Fibroblast of skin of right biceps (primary cell): ENCODE data around the gene GOLGA5.
"Not testable (repeated sequence)": the region's sequence is repeated elsewhere in the genome, so short reads cannot be mapped to it uniquely, and the experiment has no call there.

Source experiments
- DNase-seq: peaks from one replicate; pipeline ENCODE4 v3.0.0-alpha.2; 2013

GOLGA5 gene

DNA sequence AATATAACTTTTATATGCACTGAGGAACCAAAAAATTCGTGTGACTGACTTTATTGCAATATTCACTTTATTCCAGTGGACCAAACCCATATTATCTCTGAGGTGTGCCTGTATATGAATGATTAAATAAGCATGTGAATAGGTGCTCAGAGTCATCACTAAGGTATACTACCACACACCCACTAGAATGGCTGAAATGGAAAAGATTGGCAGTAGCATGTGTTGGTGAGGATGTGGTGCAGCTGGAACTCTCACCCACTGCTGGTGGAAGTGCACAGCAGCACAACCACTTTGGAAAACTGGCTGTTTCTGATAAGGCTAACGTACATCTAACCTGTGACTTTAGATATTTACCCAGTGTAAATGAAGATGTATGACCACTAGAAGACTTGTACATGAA is 36.8 kb downstream of the GOLGA5 start:
- DNase-seq, result no peak

- DNase-seq, result no peak
These were observed 38.1 kb downstream of the GOLGA5 start for GRCh38 chr14:92832137-92832700.

GRCh38 chr14:92841930-92842329 is 47.8 kb downstream of the GOLGA5 start:
- DNase-seq, result no peak

GRCh38 chr14:92844204-92844603 is 50.1 kb downstream of the GOLGA5 start:
- no peak for DNase-seq

GRCh38 chr14:92846162-92846897 is 52.2 kb downstream of the GOLGA5 start:
- DNase-seq, result peak; percentile 52

- no peak for DNase-seq
These were observed 53.2 kb downstream of the GOLGA5 start for GRCh38 chr14:92847278-92847677.

GRCh38 chr14:92847749-92848148 is 53.6 kb downstream of the GOLGA5 start:
- no peak for DNase-seq

GRCh38 chr14:92848887-92849286 is 54.8 kb downstream of the GOLGA5 start:
- no peak for DNase-seq

GRCh38 chr14:92850492-92850891 is 56.4 kb downstream of the GOLGA5 start:
- DNase-seq, result no peak

DNA sequence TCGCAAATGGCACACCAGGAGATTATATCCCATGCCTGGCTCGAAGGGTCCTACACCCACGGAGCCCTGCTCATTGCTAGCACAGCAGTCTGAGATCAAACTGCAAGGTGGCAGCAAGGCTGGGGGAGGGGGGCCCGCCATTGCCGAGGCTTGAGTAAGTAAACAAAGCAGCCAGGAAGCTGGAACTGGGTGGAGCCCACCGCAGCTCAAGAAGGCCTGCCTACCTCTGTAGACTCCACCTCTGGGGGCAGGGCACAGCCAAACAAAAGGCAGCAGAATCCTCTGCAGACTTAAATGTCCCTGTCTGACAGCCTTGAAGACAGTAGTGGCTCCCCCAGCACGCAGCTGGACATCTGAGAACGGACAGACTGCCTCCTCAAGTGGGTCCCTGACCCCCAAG is 59.0 kb downstream of the GOLGA5 start:
- not testable (repeated sequence) for DNase-seq

GRCh38 chr14:92860049-92860840 is 66.1 kb downstream of the GOLGA5 start:
- DNase-seq, result no peak

GRCh38 chr14:92861856-92862745 is 68.0 kb downstream of the GOLGA5 start:
- no peak for DNase-seq

- no peak for DNase-seq
These were observed 69.4 kb downstream of the GOLGA5 start for GRCh38 chr14:92863286-92864080.

DNA sequence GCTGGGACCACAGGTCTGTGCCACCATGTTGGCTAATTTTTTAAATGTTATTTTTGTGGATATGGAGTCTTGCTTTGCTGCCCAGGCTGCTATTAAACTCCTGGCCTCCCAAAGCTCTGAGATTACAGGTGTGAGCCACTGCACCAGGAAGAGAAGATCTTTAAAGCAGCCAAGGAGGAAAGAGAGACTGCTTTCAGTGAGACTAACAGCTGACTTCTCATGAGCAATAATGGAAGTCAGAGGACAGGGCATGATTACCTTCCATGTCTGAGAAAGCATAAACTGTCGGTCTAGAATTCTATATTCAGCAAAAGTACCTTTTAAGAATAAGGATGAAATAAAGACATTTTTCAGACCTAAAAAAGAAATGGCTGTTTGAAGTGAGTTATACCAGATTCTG is 71.6 kb downstream of the GOLGA5 start:
- DNase-seq, result no peak

DNA sequence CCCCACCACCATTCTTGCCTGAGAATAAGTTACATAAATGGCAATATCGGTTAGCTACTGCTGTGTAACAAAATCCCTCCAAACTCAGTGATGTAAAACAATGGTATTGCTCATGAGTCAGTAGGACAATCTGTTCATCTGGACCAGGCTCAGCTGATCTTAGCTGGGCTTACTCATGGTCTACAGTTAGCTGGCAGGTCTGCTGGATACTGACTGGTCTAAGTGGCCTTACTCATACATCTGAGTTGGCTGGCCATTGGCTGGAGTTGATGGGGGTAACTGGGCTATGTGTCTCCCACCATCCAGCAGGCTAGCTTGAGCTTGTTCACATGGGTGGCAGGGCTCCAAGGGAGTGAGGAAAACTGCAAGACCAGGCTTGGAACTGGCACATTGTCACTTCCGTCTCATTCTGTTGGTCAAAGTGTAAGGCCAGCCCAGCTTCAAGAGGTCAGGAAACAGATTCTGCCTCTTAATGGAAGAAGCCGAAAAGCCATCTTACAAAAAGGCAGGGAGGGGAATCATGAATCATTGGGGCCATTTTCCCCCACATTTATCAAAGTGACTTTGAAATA is 72.2 kb downstream of the GOLGA5 start:
- no peak for DNase-seq

GRCh38 chr14:92866901-92867865 is 73.1 kb downstream of the GOLGA5 start:
- no peak for DNase-seq

- no peak for DNase-seq
These were observed 81.0 kb downstream of the GOLGA5 start for GRCh38 chr14:92874962-92875661.

DNA sequence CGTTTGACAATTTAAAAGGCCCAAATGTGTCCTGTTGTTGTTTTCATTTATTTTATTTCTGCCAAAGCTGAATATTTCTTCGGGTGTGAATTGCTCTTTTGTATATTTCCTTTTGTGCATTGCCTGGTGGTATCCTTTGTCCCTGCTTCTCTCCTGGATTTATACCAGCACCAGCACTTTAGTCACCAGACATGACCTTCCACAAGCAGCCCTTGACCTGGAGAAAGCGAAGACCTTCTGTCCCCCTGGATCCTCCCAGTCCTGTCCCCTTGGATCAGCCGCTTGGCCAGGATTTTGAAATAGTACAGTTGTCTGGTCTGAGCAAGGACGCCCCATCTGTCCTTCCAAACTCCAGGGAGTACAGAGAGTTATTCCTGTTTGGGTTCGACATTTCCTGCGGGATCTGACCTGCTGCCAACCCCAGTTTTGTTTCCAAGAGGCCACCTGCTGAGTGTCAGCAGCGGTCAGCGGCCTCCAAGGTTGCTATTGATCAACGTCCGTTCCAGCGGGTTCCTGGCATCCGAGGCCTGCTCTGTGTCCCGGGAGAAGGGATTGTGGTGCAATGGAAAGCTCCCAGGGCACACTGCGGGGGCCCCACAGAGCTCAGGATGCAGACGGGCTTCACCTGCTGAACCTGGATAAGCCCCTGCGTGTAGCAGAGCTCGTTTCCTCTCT is 83.8 kb downstream of the GOLGA5 start:
- DNase-seq, result no peak

DNA sequence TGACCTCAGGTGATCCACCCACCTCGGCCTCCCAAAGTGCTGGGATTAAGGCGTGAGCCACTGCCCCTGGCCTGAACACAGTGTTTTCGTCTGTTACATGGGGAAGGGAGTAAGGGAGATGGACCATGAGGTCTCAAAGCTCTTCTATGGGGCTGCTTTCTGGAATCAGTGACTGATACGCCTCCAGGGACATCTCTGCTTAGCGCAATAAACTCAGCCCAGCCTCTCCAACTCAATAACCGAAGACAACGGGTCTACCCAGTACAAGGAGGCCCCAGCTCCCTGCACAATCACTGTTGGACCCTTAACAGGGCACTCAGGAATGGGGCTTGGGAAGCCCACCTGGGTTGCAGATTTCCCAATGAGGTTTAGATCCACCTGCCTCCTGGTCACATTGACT is 86.2 kb downstream of the GOLGA5 start:
- no peak for DNase-seq
